SK-N-SH (cell line): ENCODE results near the gene JAKMIP1.

Source experiments
- TF ChIP-seq, protein P1 (sequence below): IDR thresholded peaks from 2 replicates; pipeline ENCODE4 v1.6.1; 2012; ENCODE audit warnings: mild to moderate bottlenecking, low read depth, low read length, moderate library complexity
- TF ChIP-seq, protein P2 (sequence below): fragments of 200-600 bp; sonication (generic); IDR thresholded peaks from 2 replicates; pipeline ENCODE4 v1.6.1; 2017; ENCODE audit warnings: antibody characterized with exemption, mild to moderate bottlenecking, moderate library complexity

- TF ChIP-seq, protein P1, sequence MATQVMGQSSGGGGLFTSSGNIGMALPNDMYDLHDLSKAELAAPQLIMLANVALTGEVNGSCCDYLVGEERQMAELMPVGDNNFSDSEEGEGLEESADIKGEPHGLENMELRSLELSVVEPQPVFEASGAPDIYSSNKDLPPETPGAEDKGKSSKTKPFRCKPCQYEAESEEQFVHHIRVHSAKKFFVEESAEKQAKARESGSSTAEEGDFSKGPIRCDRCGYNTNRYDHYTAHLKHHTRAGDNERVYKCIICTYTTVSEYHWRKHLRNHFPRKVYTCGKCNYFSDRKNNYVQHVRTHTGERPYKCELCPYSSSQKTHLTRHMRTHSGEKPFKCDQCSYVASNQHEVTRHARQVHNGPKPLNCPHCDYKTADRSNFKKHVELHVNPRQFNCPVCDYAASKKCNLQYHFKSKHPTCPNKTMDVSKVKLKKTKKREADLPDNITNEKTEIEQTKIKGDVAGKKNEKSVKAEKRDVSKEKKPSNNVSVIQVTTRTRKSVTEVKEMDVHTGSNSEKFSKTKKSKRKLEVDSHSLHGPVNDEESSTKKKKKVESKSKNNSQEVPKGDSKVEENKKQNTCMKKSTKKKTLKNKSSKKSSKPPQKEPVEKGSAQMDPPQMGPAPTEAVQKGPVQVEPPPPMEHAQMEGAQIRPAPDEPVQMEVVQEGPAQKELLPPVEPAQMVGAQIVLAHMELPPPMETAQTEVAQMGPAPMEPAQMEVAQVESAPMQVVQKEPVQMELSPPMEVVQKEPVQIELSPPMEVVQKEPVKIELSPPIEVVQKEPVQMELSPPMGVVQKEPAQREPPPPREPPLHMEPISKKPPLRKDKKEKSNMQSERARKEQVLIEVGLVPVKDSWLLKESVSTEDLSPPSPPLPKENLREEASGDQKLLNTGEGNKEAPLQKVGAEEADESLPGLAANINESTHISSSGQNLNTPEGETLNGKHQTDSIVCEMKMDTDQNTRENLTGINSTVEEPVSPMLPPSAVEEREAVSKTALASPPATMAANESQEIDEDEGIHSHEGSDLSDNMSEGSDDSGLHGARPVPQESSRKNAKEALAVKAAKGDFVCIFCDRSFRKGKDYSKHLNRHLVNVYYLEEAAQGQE: no peak
- TF ChIP-seq, protein P2, sequence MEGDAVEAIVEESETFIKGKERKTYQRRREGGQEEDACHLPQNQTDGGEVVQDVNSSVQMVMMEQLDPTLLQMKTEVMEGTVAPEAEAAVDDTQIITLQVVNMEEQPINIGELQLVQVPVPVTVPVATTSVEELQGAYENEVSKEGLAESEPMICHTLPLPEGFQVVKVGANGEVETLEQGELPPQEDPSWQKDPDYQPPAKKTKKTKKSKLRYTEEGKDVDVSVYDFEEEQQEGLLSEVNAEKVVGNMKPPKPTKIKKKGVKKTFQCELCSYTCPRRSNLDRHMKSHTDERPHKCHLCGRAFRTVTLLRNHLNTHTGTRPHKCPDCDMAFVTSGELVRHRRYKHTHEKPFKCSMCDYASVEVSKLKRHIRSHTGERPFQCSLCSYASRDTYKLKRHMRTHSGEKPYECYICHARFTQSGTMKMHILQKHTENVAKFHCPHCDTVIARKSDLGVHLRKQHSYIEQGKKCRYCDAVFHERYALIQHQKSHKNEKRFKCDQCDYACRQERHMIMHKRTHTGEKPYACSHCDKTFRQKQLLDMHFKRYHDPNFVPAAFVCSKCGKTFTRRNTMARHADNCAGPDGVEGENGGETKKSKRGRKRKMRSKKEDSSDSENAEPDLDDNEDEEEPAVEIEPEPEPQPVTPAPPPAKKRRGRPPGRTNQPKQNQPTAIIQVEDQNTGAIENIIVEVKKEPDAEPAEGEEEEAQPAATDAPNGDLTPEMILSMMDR: no peak
Measured at GRCh38 chr4:6245246-6246169, 45.2 kb upstream of the JAKMIP1 start.
